Cardiac fibroblast (primary cell): ENCODE measurements around the gene PIGA.
"Not testable (repeated sequence)": the region's sequence is repeated elsewhere in the genome, so short reads cannot be mapped to it uniquely, and the experiment has no call there.

Experiments
- DNase-seq, 2 donors: peaks; one replicate each; pipeline versions ENCODE4 v3.0.0 to v3.0.0-alpha.2; 2010; ENCODE audit warnings: low read depth in 2 of 2
- H3K4me3 ChIP-seq, 2 donors: replicated peaks in 1 of 2; 1 replicate in 1 of 2; 2 replicates in 1 of 2; pipeline ENCODE4 v1.5.1; 2011; ENCODE audit warnings: low read depth in 2 of 2, low read length in 2 of 2, mild to moderate bottlenecking in 2 of 2, moderate library complexity in 1 of 2
- TF ChIP-seq, protein P1 (sequence below): IDR thresholded peaks from one replicate; pipeline ENCODE4 v1.5.1; 2011; ENCODE audit warnings: low read depth, mild to moderate bottlenecking, low read length, inconsistent platforms

PIGA gene

GRCh38 chrX:15292861-15293260 is 42.5 kb downstream of the PIGA start:
- TF ChIP-seq, protein P1, sequence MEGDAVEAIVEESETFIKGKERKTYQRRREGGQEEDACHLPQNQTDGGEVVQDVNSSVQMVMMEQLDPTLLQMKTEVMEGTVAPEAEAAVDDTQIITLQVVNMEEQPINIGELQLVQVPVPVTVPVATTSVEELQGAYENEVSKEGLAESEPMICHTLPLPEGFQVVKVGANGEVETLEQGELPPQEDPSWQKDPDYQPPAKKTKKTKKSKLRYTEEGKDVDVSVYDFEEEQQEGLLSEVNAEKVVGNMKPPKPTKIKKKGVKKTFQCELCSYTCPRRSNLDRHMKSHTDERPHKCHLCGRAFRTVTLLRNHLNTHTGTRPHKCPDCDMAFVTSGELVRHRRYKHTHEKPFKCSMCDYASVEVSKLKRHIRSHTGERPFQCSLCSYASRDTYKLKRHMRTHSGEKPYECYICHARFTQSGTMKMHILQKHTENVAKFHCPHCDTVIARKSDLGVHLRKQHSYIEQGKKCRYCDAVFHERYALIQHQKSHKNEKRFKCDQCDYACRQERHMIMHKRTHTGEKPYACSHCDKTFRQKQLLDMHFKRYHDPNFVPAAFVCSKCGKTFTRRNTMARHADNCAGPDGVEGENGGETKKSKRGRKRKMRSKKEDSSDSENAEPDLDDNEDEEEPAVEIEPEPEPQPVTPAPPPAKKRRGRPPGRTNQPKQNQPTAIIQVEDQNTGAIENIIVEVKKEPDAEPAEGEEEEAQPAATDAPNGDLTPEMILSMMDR = no peak
- H3K4me3 ChIP-seq = no peak overlapping the region
- no peak for DNase-seq

DNA sequence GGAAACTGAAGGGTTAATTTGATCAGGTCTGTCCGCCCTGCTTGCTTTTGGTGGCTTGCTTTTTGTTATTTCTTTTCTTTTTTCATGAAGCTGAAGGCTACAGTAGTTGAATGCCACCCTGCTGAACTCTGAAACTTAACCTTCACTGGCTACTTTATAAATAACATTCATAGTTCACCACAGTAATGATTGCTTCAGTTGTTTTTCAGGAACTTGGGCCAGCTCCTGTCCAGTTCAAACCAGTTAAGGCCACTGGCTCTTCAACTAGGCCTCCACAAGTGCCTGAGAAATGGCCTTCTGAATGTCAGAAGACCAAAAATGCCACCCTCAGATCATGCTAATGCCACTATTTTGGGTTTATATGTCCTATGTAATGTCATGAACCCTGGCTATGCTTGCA is 57.7 kb downstream of the PIGA start:
- DNase-seq = no peak
- TF ChIP-seq, protein P1 = no peak
- no peak overlapping the region for H3K4me3 ChIP-seq

GRCh38 chrX:15274946-15275345 is 60.4 kb downstream of the PIGA start:
- no peak overlapping the region for H3K4me3 ChIP-seq
- TF ChIP-seq, protein P1 = no peak
- no peak for DNase-seq

- not testable (repeated sequence) for DNase-seq, H3K4me3 ChIP-seq
Observed at GRCh38 chrX:15273275-15273674, 62.0 kb downstream of the PIGA start.

- TF ChIP-seq, protein P1 = no peak
- DNase-seq = no peak
- no peak overlapping the region for H3K4me3 ChIP-seq
Observed at GRCh38 chrX:15271757-15272156, 63.6 kb downstream of the PIGA start.

DNA sequence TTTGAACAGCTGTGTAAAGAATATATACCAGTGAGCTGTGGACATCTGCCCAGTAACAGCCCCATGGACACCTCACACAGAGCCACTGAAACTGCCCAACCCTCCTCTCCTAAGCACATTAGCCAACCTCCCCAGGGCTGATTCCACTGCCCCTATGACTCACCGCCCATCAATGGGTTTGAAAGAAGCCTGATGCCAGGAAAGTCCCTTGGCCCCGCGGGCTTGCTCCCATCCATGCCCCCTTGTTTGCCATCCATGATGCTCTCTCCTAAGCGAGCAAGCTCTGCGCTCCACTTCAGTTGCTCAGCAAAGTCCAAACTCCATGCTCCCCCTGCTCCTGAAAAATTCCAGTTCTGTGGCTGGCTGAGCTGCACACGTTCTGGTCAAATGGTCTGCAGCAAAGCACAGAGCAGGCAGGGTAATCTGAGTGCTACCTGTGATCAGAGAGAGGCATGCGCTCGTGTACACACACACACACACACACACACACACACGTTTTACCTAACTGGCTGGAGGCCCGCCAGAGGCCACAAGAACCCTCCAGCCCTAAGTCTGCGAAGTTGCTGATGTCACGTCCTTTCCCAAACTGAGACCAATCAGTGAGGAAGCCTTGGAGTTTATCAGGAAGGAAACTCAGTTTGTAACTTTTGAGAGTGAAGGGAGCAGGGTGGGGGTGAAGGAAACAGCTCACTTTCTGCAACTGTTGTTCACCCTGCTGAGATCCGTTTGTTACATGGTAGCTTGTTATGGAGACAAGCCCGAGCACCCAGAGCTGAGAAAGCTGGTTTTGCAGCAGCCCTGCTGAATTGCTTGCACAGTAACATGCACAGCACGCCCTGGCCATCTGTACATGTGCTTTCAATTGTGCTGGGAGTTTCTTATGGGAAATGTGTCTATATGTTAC is 65.5 kb downstream of the PIGA start, which contains the start of gene ASB9:
ASB9 (minus strand) TSS at position 466 of the 904 bp plus-strand sequence; CDS start at position 257, 209 bp downstream.
- TF ChIP-seq, protein P1 = no peak
- H3K4me3 ChIP-seq = no peak within 1 kb of the TSS
- peak; percentile 51 to 64 for DNase-seq
